H9 (cell line): ENCODE measurements around the gene PID1. TPM values are rescaled to one million over a fixed set of nuclear protein-coding genes. Genes with fewer than 3 reads are reported as not detected.

Source experiments
- DNase-seq: peaks from one replicate; pipeline ENCODE4 v3.0.0-alpha.2; 2017
- H2AFZ ChIP-seq: one replicate; pipeline ENCODE4 v1.6.1; 2013; ENCODE audit warnings: mild to moderate bottlenecking, low read length, control low read depth, moderate library complexity
- H2AK5ac ChIP-seq: 2 replicates; pipeline ENCODE4 v1.6.1; 2013; ENCODE audit warnings: low read length, control low read depth, mixed read lengths; ENCODE audit not compliant: insufficient read length
- H2BK120ac ChIP-seq: one replicate; pipeline ENCODE4 v1.6.1; 2013; ENCODE audit warnings: low read depth, mild to moderate bottlenecking, low read length, control low read depth, inconsistent platforms; ENCODE audit not compliant: poor library complexity, severe bottlenecking
- H2BK12ac ChIP-seq: 2 replicates; pipeline ENCODE4 v1.6.1; 2013; ENCODE audit warnings: low read length, control low read depth, mixed read lengths, low read depth; ENCODE audit not compliant: insufficient read length
- H2BK15ac ChIP-seq: 2 replicates; pipeline ENCODE4 v1.6.1; 2013; ENCODE audit warnings: low read depth, low read length, control low read depth
- H2BK20ac ChIP-seq: one replicate; pipeline ENCODE4 v1.6.1; 2013; ENCODE audit warnings: low read depth, mild to moderate bottlenecking, low read length, control low read depth, inconsistent platforms; ENCODE audit not compliant: poor library complexity, severe bottlenecking
- H2BK5ac ChIP-seq: 2 replicates; pipeline ENCODE4 v1.6.1; 2013; ENCODE audit warnings: low read length, control low read depth, mixed read lengths; ENCODE audit not compliant: insufficient read length
- H3K14ac ChIP-seq: 2 replicates; pipeline ENCODE4 v1.6.1; 2013; ENCODE audit warnings: low read length, control low read depth; ENCODE audit not compliant: insufficient read depth
- H3K18ac ChIP-seq: 2 replicates; pipeline ENCODE4 v1.6.1; 2013; ENCODE audit warnings: low read depth, mild to moderate bottlenecking, mixed read lengths, low read length, control low read depth; ENCODE audit not compliant: insufficient read length
- H3K23ac ChIP-seq: 2 replicates; pipeline ENCODE4 v1.6.1; 2013; ENCODE audit warnings: low read length, control low read depth, mixed read lengths, low read depth; ENCODE audit not compliant: insufficient read length
- H3K23me2 ChIP-seq: 2 replicates; pipeline ENCODE4 v1.6.1; 2013; ENCODE audit warnings: low read depth, mild to moderate bottlenecking, mixed read lengths, low read length, control low read depth; ENCODE audit not compliant: insufficient read length, poor library complexity, severe bottlenecking
- H3K27ac ChIP-seq: 2 replicates; pipeline ENCODE4 v1.5.1; 2013; ENCODE audit warnings: low read length, control low read depth, mixed read lengths, low read depth; ENCODE audit not compliant: insufficient read length
- H3K27me3 ChIP-seq: 2 replicates; pipeline ENCODE4 v1.6.1; 2013; ENCODE audit warnings: low read length, control low read depth, inconsistent platforms; ENCODE audit not compliant: insufficient read depth
- H3K4ac ChIP-seq: 2 replicates; pipeline ENCODE4 v1.6.1; 2013; ENCODE audit warnings: low read depth, mild to moderate bottlenecking, control low read depth, inconsistent platforms, low read length, moderate library complexity
- H3K4me1 ChIP-seq: 2 replicates; pipeline ENCODE4 v1.6.1; 2013; ENCODE audit warnings: low read length, control low read depth, inconsistent platforms; ENCODE audit not compliant: insufficient read depth
- H3K4me2 ChIP-seq: 2 replicates; pipeline ENCODE4 v1.6.1; 2013; ENCODE audit warnings: low read length, control low read depth, mixed read lengths; ENCODE audit not compliant: insufficient read length, insufficient read depth
- H3K56ac ChIP-seq: 2 replicates; pipeline ENCODE4 v1.6.1; 2013; ENCODE audit warnings: low read depth, mild to moderate bottlenecking, mixed read lengths, low read length, control low read depth; ENCODE audit not compliant: insufficient read length
- H3K79me1 ChIP-seq: 2 replicates; pipeline ENCODE4 v1.6.1; 2013; ENCODE audit warnings: low read depth, mild to moderate bottlenecking, moderate library complexity, low read length, control low read depth, inconsistent platforms; ENCODE audit not compliant: insufficient read depth, poor library complexity, severe bottlenecking
- H3K79me2 ChIP-seq: 2 replicates; pipeline ENCODE4 v1.6.1; 2013; ENCODE audit warnings: low read length, control low read depth, inconsistent platforms; ENCODE audit not compliant: insufficient read depth
- H3K9ac ChIP-seq: 2 replicates; pipeline ENCODE4 v1.6.1; 2013; ENCODE audit warnings: low read length, control low read depth, mixed read lengths; ENCODE audit not compliant: insufficient read length; ENCODE audit errors: extremely low read depth
- H3K9me3 ChIP-seq: one replicate; pipeline ENCODE4 v1.6.1; 2013; ENCODE audit warnings: low read depth, low read length, inconsistent platforms; ENCODE audit not compliant: control insufficient read depth
- H3T11ph ChIP-seq: one replicate; pipeline ENCODE4 v1.6.1; 2013; ENCODE audit warnings: mild to moderate bottlenecking, low read length, control low read depth, inconsistent platforms
- H4K20me1 ChIP-seq: one replicate; pipeline ENCODE4 v1.6.1; 2013; ENCODE audit not compliant: control insufficient read depth, insufficient read length, insufficient read depth
- H4K5ac ChIP-seq: 2 replicates; pipeline ENCODE4 v1.6.1; 2013; ENCODE audit warnings: low read depth, mild to moderate bottlenecking, mixed read lengths, low read length, control low read depth; ENCODE audit not compliant: insufficient read length
- H4K8ac ChIP-seq: replicated peaks from 2 replicates; pipeline ENCODE4 v1.6.1; 2013; ENCODE audit warnings: low read length, control low read depth, mixed read lengths, low read depth; ENCODE audit not compliant: insufficient read length
- H4K91ac ChIP-seq: 2 replicates; pipeline ENCODE4 v1.6.1; 2013; ENCODE audit warnings: low read depth, mild to moderate bottlenecking, moderate library complexity, mixed read lengths, low read length, control low read depth; ENCODE audit not compliant: insufficient read length
- H3K27ac Mint-ChIP-seq, 3 experiments: 2 replicates in 2 of 3; 3 replicates in 1 of 3; pipeline ENCODE4 v1.8.0; 2020 to 2021; ENCODE audit warnings: mixed read lengths in 3 of 3, mild to moderate bottlenecking in 1 of 3, moderate library complexity in 1 of 3
- H3K27me3 Mint-ChIP-seq: 2 replicates; pipeline ENCODE4 v1.8.0; 2021; ENCODE audit warnings: low read depth, mild to moderate bottlenecking, moderate library complexity, mixed read lengths
- H3K36me3 Mint-ChIP-seq, 3 experiments: 2 replicates in 2 of 3; 3 replicates in 1 of 3; pipeline ENCODE4 v1.8.0; 2020 to 2021; ENCODE audit warnings: low read depth in 3 of 3, mixed read lengths in 3 of 3; ENCODE audit not compliant: insufficient read depth in 1 of 3
- H3K4me1 Mint-ChIP-seq, 2 experiments: 2 replicates each; pipeline ENCODE4 v1.8.0; 2020; ENCODE audit warnings: mixed read lengths in 2 of 2
- H3K4me3 Mint-ChIP-seq, 2 experiments: 2 replicates in 1 of 2; 3 replicates in 1 of 2; pipeline ENCODE4 v1.8.0; 2020 to 2021; ENCODE audit warnings: mild to moderate bottlenecking in 2 of 2, mixed read lengths in 2 of 2, moderate library complexity in 1 of 2
- H3K9me3 Mint-ChIP-seq, 2 experiments: 2 replicates in 1 of 2; 3 replicates in 1 of 2; pipeline ENCODE4 v1.8.0; 2020; ENCODE audit warnings: mild to moderate bottlenecking in 2 of 2, mixed read lengths in 2 of 2, moderate library complexity in 1 of 2
- total RNA-seq: library from RNA; stranded (reverse); gene quantifications from 2 replicates; pipeline ENCODE4 v1.2.1, GENCODE V29; 2021
- TF ChIP-seq, protein P1 (sequence below): fragments of 200-600 bp; sonication (generic); conservative IDR thresholded peaks from 3 replicates; pipeline ENCODE4 v1.8.0; 2021; ENCODE audit warnings: antibody characterized with exemption, mild to moderate bottlenecking

PID1 gene
- total RNA-seq, 1 experiment from 2014 or later, result 1.4 TPM

DNA sequence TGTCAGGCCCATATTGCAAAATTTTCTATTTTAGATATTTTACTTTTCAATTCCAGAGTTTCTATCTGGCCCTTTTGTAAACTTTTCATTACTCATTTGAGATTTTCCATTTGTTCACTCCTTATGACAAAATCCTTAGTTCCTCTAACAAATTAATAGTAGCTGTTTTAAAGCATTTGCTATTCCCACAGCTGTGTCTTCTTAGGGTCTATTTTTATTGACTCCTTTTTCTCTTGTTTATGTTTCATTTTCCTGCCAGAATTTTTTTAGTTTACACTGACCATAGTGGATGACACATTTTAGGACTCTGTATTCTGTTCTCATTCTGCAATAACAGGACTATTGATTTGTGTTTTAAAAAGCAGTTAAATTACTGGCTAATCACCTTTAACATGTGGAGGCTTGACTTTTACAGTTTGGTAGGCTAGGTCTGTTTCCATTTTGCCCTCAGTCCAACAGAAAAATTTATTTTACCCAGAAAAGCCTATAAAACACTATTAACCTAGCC, 30.0 kb downstream of the PID1 start:
- H3T11ph ChIP-seq, result no peak overlapping the region
- peaks cover 8 to 25% (median 24%) of the 10 kb centered on the region in 3 experiments for H3K36me3 Mint-ChIP-seq
- no peak overlapping the region for H2BK120ac ChIP-seq

More for the DNA sequence above, 30.0 kb downstream of the PID1 start:
- H3K14ac ChIP-seq, result no peak overlapping the region
- H4K5ac ChIP-seq, result no peak overlapping the region
- no peak for DNase-seq
- no peaks in the 10 kb centered on the region for H3K79me1 ChIP-seq
- no peaks in the 10 kb centered on the region for H4K20me1 ChIP-seq
- H3K9me3 ChIP-seq, result no peaks in the 10 kb centered on the region
- no peak overlapping the region for H2BK12ac ChIP-seq
- H3K4me2 ChIP-seq, result no peak overlapping the region
- Mint-ChIP-seq H3K27me3 (no peaks in the 10 kb centered on the region), H3K4me1 (peaks cover 9 to 11% of the 10 kb centered on the region in 2 experiments), H3K9me3 (peaks cover 33 to 43% of the 10 kb centered on the region in 2 experiments), H3K27ac (no peak overlapping the region), H3K4me3 (no peak overlapping the region)
- no peaks in the 10 kb centered on the region for H3K27me3 ChIP-seq
- TF ChIP-seq, protein P1, sequence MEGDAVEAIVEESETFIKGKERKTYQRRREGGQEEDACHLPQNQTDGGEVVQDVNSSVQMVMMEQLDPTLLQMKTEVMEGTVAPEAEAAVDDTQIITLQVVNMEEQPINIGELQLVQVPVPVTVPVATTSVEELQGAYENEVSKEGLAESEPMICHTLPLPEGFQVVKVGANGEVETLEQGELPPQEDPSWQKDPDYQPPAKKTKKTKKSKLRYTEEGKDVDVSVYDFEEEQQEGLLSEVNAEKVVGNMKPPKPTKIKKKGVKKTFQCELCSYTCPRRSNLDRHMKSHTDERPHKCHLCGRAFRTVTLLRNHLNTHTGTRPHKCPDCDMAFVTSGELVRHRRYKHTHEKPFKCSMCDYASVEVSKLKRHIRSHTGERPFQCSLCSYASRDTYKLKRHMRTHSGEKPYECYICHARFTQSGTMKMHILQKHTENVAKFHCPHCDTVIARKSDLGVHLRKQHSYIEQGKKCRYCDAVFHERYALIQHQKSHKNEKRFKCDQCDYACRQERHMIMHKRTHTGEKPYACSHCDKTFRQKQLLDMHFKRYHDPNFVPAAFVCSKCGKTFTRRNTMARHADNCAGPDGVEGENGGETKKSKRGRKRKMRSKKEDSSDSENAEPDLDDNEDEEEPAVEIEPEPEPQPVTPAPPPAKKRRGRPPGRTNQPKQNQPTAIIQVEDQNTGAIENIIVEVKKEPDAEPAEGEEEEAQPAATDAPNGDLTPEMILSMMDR, result no peak
- no peak overlapping the region for H3K18ac ChIP-seq
- H2AK5ac ChIP-seq, result no peak overlapping the region
- H3K9ac ChIP-seq, result no peak overlapping the region
- H3K23ac ChIP-seq, result no peak overlapping the region
- no peaks in the 10 kb centered on the region for H3K23me2 ChIP-seq
- H4K91ac ChIP-seq, result no peak overlapping the region
- H2BK15ac ChIP-seq, result no peak overlapping the region
- no peak overlapping the region for H4K8ac ChIP-seq
- no peaks in the 10 kb centered on the region for H3K79me2 ChIP-seq
- no peak overlapping the region for H3K56ac ChIP-seq
- no peak overlapping the region for H2BK5ac ChIP-seq
- H2AFZ ChIP-seq, result no peak overlapping the region
- H3K27ac ChIP-seq, result no peak overlapping the region
- H3K4me1 ChIP-seq, result peaks cover 3% of the 10 kb centered on the region; the same call in 1 of the 2 replicates
- H2BK20ac ChIP-seq, result no peak overlapping the region
- H3K4ac ChIP-seq, result no peak overlapping the region
